SK-N-SH (cell line): ENCODE results near the gene TIE1. TPM values are rescaled to one million over a fixed set of nuclear protein-coding genes. Genes with fewer than 3 reads are reported as not detected.

Experiments used
- CTCF ChIA-PET: fragments of 300-600, 350-600 bp; formaldehyde crosslinking; extraction: SDS; loops from one replicate; lab custom pipeline; 2021; lab: Yijun Ruan, JAX
- POLR2A ChIA-PET: fragments of 350-600 bp; sonication (Branson Sonifier 250); formaldehyde crosslinking; extraction: SDS; loops from one replicate; lab custom pipeline; 2020; ENCODE audit warnings: antibody characterized with exemption, inconsistent platforms; lab: Yijun Ruan, JAX
- DNase-seq: peaks from one replicate; pipeline ENCODE4 v3.0.0; 2012
- H2AFZ ChIP-seq: fragments of 200-600 bp; sonication (generic); 2 replicates; pipeline ENCODE4 v1.8.1; 2016; ENCODE audit warnings: antibody characterized with exemption, mild to moderate bottlenecking, low read depth
- H3F3A ChIP-seq: fragments of 200-600 bp; sonication (generic); replicated peaks from 2 replicates; pipeline ENCODE3; 2016; ENCODE audit warnings: antibody characterized with exemption, mild to moderate bottlenecking; ENCODE audit not compliant: insufficient read depth
- H3K27ac ChIP-seq, 2 experiments: fragments of 200-500 bp in 1 of 2; fragments of 200-600 bp in 1 of 2; sonication (Bioruptor generic) in 1 of 2; sonication (generic), shearing (Covaris generic) in 1 of 2; 2 replicates each; pipeline versions ENCODE4 v1.5.1 to v1.6.1; 2014 to 2016; ENCODE audit warnings: low read depth in 2 of 2, inconsistent platforms in 1 of 2, low read length in 1 of 2, mild to moderate bottlenecking in 1 of 2, mixed read lengths in 1 of 2
- H3K27me3 ChIP-seq: fragments of 200-600 bp; sonication (generic), shearing (Covaris generic); 2 replicates; pipeline ENCODE4 v1.6.1; 2016; ENCODE audit warnings: mixed run types; ENCODE audit not compliant: insufficient read depth
- H3K36me3 ChIP-seq, 2 experiments: fragments of 200-500 bp in 1 of 2; fragments of 200-600 bp in 1 of 2; sonication (Bioruptor generic) in 1 of 2; sonication (generic) in 1 of 2; replicated peaks in 1 of 2; 2 replicates each; pipeline versions ENCODE3 to v1.5.1; 2014 to 2016; ENCODE audit warnings: low read length in 1 of 2, mild to moderate bottlenecking in 1 of 2; ENCODE audit not compliant: insufficient read depth in 2 of 2, control insufficient read depth in 1 of 2
- H3K4me1 ChIP-seq, 2 experiments: fragments of 200-500 bp in 1 of 2; fragments of 200-600 bp in 1 of 2; sonication (Bioruptor generic) in 1 of 2; sonication (generic), shearing (Covaris generic) in 1 of 2; 2 replicates each; pipeline versions ENCODE4 v1.5.1 to v1.6.1; 2014 to 2016; ENCODE audit warnings: low read depth in 1 of 2, low read length in 1 of 2, mixed run types in 1 of 2; ENCODE audit not compliant: insufficient read depth in 2 of 2, control insufficient read depth in 1 of 2
- H3K4me2 ChIP-seq: fragments of 200-600 bp; sonication (generic), shearing (Covaris generic); 2 replicates; pipeline ENCODE4 v1.6.1; 2017; ENCODE audit warnings: mixed run types
- H3K4me3 ChIP-seq, 2 experiments: fragments of 200-500 bp in 1 of 2; fragments of 200-600 bp in 1 of 2; sonication (Bioruptor generic) in 1 of 2; sonication (generic), shearing (Covaris generic) in 1 of 2; 2 replicates each; pipeline versions ENCODE4 v1.5.1 to v1.8.1; 2014 to 2016; ENCODE audit warnings: low read depth in 2 of 2, inconsistent platforms in 1 of 2, low read length in 1 of 2, mild to moderate bottlenecking in 1 of 2, mixed read lengths in 1 of 2, moderate library complexity in 1 of 2
- H3K79me2 ChIP-seq: fragments of 200-600 bp; sonication (generic); 2 replicates; pipeline ENCODE4 v1.8.1; 2017; ENCODE audit warnings: mild to moderate bottlenecking; ENCODE audit not compliant: insufficient read depth
- H3K9ac ChIP-seq: fragments of 200-600 bp; sonication (generic); 2 replicates; pipeline ENCODE4 v1.6.1; 2017; ENCODE audit warnings: mixed run types
- H3K9me2 ChIP-seq: fragments of 200-600 bp; sonication (generic); 2 replicates; pipeline ENCODE4 v1.6.1; 2017; ENCODE audit warnings: mixed run types
- H3K9me3 ChIP-seq: fragments of 200-600 bp; sonication (generic); 2 replicates; pipeline ENCODE4 v1.6.1; 2017; ENCODE audit warnings: mixed run types, mild to moderate bottlenecking, moderate library complexity
- H4K20me1 ChIP-seq: fragments of 200-600 bp; sonication (generic); 2 replicates; pipeline ENCODE4 v1.6.1; 2017; ENCODE audit warnings: mild to moderate bottlenecking, mixed run types; ENCODE audit not compliant: insufficient read depth
- CHD2 ChIP-seq: fragments of 150-350 bp; IDR thresholded peaks from 2 replicates; pipeline ENCODE4 v1.6.1; 2018; ENCODE audit warnings: low read length; ENCODE audit not compliant: partially characterized antibody
- EP300 ChIP-seq, 2 experiments: IDR thresholded peaks; 2 replicates each; pipeline versions ENCODE4 v1.4.0 to v1.6.1; 2012; ENCODE audit warnings: borderline replicate concordance in 1 of 2, low read depth in 1 of 2, low read length in 1 of 2
- FOSL2 ChIP-seq: IDR thresholded peaks from 2 replicates; pipeline ENCODE4 v1.4.0; 2012; ENCODE audit warnings: low read depth, mild to moderate bottlenecking, moderate library complexity, borderline replicate concordance
- FOXM1 ChIP-seq: IDR thresholded peaks from 2 replicates; pipeline ENCODE4 v1.4.0; 2012; ENCODE audit warnings: low read depth, mild to moderate bottlenecking
- GATA2 ChIP-seq: sonication (generic); formaldehyde crosslinking; IDR thresholded peaks from 2 replicates; pipeline ENCODE4 v1.5.0; 2020; ENCODE audit warnings: mild to moderate bottlenecking, missing genetic modification reagents
- JUND ChIP-seq: IDR thresholded peaks from 2 replicates; pipeline ENCODE4 v1.4.0; 2012
- MEF2A ChIP-seq: IDR thresholded peaks from 2 replicates; pipeline ENCODE4 v1.4.0; 2012; ENCODE audit warnings: low read depth, borderline replicate concordance
- RAD21 ChIP-seq: IDR thresholded peaks from 2 replicates; pipeline ENCODE4 v1.6.1; 2012; ENCODE audit warnings: mild to moderate bottlenecking, low read length
- RCOR1 ChIP-seq: fragments of 150-350 bp; IDR thresholded peaks from 2 replicates; pipeline ENCODE4 v1.6.1; 2017; ENCODE audit warnings: antibody characterized with exemption, low read length
- RXRA ChIP-seq: IDR thresholded peaks from 2 replicates; pipeline ENCODE4 v1.4.0; 2012; ENCODE audit warnings: low read depth, mild to moderate bottlenecking, borderline replicate concordance
- SIN3A ChIP-seq: IDR thresholded peaks from 2 replicates; pipeline ENCODE4 v1.6.1; 2012; ENCODE audit warnings: low read depth, mild to moderate bottlenecking, low read length, moderate library complexity, borderline replicate concordance
- TAF1 ChIP-seq: IDR thresholded peaks from 2 replicates; pipeline ENCODE4 v1.6.1; 2012; ENCODE audit warnings: low read depth, mild to moderate bottlenecking, low read length, moderate library complexity, borderline replicate concordance
- YY1 ChIP-seq: IDR thresholded peaks from 2 replicates; pipeline ENCODE4 v1.4.0; 2012; ENCODE audit warnings: low read depth, mild to moderate bottlenecking
- WGBS: methylation state at CpG from one replicate; pipeline ENCODE4 v1.1.6; 2017; ENCODE audit warnings: low lambda C conversion rate; 5-methylcytosine and 5-hydroxymethylcytosine counted together
- polyA plus RNA-seq, 3 experiments: library from polyadenylated mRNA; depleted of rRNA; stranded (reverse); fragments of >200 nt; gene quantifications; 2 replicates each; pipeline ENCODE4 v1.2.3, GENCODE V29; 2012
- TF ChIP-seq, protein P1 (sequence below): fragments of 150-350 bp; IDR thresholded peaks from 2 replicates; pipeline ENCODE4 v1.6.1; 2017; ENCODE audit warnings: antibody characterized with exemption, low read length, low read depth, borderline replicate concordance
- TF ChIP-seq, protein P2 (sequence below): IDR thresholded peaks from 2 replicates; pipeline ENCODE4 v1.6.1; 2012; ENCODE audit warnings: mild to moderate bottlenecking, low read depth, low read length, moderate library complexity

TIE1 gene
- polyA plus RNA-seq, 1 of the 3 experiments (the other 2 are of a cell fraction), result 1.6 TPM

DNA sequence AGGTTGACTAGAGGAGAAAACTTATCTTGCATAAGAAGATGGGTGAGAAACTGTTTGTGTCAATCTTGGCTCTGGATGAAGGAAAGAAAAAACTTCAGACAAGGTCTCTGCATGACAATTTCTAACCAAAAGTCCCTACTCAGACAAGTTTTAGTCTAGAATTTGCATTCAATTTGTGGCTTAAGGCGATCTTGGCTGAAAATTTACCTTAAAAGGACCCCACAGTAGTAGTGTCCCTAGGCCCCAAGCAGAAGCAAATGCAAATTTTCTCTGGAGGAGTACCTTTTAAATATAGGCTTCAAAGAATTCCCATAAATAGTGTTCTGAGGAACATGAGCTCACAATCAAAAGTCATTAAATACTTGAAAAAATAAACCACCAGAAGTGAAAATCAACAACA, 48.6 kb upstream of the TIE1 start:
- H3K27me3 ChIP-seq, result peaks cover 24% of the 10 kb centered on the region; the same call in 1 of the 2 replicates
- no peak overlapping the region for H3K9ac ChIP-seq
- no peak overlapping the region for H2AFZ ChIP-seq
- H3K4me3 ChIP-seq, result no peak overlapping the region
- no peaks in the 10 kb centered on the region for H3K4me1 ChIP-seq
- no peak for DNase-seq
- H3K9me3 ChIP-seq, result 0 out of 2 replicates have a peak, but pooled peaks cover 5% of the 10 kb centered on the region
- TF ChIP-seq TAF1, result no peak
- no peak for TF ChIP-seq SIN3A
- no peak for TF ChIP-seq MEF2A
- no peak for TF ChIP-seq RCOR1
- TF ChIP-seq GATA2 (CRISPR knock-in tag), result no peak
- TF ChIP-seq CHD2, result no peak
- TF ChIP-seq RAD21, result no peak
- no peak for TF ChIP-seq RXRA
- no peak for TF ChIP-seq FOSL2
- no peak for TF ChIP-seq EP300 (IDR thresholded peaks at IDR 0.05; ENCODE audit: borderline replicate concordance in 1 of 2, low read depth in 1 of 2, low read length in 1 of 2)
- TF ChIP-seq, protein P1, sequence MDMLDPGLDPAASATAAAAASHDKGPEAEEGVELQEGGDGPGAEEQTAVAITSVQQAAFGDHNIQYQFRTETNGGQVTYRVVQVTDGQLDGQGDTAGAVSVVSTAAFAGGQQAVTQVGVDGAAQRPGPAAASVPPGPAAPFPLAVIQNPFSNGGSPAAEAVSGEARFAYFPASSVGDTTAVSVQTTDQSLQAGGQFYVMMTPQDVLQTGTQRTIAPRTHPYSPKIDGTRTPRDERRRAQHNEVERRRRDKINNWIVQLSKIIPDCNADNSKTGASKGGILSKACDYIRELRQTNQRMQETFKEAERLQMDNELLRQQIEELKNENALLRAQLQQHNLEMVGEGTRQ, result no peak
- no peak for TF ChIP-seq JUND
- TF ChIP-seq, protein P2, sequence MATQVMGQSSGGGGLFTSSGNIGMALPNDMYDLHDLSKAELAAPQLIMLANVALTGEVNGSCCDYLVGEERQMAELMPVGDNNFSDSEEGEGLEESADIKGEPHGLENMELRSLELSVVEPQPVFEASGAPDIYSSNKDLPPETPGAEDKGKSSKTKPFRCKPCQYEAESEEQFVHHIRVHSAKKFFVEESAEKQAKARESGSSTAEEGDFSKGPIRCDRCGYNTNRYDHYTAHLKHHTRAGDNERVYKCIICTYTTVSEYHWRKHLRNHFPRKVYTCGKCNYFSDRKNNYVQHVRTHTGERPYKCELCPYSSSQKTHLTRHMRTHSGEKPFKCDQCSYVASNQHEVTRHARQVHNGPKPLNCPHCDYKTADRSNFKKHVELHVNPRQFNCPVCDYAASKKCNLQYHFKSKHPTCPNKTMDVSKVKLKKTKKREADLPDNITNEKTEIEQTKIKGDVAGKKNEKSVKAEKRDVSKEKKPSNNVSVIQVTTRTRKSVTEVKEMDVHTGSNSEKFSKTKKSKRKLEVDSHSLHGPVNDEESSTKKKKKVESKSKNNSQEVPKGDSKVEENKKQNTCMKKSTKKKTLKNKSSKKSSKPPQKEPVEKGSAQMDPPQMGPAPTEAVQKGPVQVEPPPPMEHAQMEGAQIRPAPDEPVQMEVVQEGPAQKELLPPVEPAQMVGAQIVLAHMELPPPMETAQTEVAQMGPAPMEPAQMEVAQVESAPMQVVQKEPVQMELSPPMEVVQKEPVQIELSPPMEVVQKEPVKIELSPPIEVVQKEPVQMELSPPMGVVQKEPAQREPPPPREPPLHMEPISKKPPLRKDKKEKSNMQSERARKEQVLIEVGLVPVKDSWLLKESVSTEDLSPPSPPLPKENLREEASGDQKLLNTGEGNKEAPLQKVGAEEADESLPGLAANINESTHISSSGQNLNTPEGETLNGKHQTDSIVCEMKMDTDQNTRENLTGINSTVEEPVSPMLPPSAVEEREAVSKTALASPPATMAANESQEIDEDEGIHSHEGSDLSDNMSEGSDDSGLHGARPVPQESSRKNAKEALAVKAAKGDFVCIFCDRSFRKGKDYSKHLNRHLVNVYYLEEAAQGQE, result no peak
- TF ChIP-seq FOXM1, result no peak
- no peak for TF ChIP-seq YY1
- no peak overlapping the region for H3K4me2 ChIP-seq
- no peaks in the 10 kb centered on the region for H4K20me1 ChIP-seq
- POLR2A ChIA-PET, result interaction anchor here (0.7 kb wide), 1 partner anchor 137 kb away, joined by 3 read pairs; the partner anchor contains the start of gene MED8
- no peak overlapping the region for H3K27ac ChIP-seq
- CTCF ChIA-PET, result interaction anchor here (0.8 to 1.8 kb wide), 2 partner anchors 9 to 25 kb away, joined by 3 to 7 read pairs; no protein-coding TSS in a partner anchor
- no peaks in the 10 kb centered on the region for H3F3A ChIP-seq
- WGBS, result 19% methylated on average over 1 of the region's 1 CpG
- no peaks in the 10 kb centered on the region for H3K36me3 ChIP-seq
- H3K9me2 ChIP-seq, result no peaks in the 10 kb centered on the region
- no peaks in the 10 kb centered on the region for H3K79me2 ChIP-seq
